Measurements from ENCODE around the gene RSPO3.

DNA sequence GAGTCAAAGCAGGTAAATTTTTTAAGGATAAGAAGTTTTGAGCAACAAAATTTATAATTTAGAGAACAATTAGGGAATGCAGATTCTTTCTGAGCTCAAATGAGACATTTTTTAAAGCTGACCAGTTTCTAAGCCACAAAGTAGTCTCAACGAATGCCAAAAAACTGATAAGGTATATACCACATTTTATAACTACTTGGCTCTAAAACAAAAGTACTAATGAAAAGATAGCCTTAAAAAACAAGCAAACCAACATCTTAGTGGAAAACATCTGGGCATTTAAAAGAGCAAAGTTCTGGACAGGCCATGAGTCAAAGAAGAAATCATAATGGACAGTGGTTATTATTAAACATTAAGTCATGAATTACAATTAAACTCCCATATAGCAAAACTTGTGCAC, 125.0 kb downstream of the RSPO3 start:
- no peak for TF ChIP-seq POLR2A (IDR thresholded peaks at IDR 0.05)
- TF ChIP-seq, protein P1, sequence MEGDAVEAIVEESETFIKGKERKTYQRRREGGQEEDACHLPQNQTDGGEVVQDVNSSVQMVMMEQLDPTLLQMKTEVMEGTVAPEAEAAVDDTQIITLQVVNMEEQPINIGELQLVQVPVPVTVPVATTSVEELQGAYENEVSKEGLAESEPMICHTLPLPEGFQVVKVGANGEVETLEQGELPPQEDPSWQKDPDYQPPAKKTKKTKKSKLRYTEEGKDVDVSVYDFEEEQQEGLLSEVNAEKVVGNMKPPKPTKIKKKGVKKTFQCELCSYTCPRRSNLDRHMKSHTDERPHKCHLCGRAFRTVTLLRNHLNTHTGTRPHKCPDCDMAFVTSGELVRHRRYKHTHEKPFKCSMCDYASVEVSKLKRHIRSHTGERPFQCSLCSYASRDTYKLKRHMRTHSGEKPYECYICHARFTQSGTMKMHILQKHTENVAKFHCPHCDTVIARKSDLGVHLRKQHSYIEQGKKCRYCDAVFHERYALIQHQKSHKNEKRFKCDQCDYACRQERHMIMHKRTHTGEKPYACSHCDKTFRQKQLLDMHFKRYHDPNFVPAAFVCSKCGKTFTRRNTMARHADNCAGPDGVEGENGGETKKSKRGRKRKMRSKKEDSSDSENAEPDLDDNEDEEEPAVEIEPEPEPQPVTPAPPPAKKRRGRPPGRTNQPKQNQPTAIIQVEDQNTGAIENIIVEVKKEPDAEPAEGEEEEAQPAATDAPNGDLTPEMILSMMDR (IDR thresholded peaks at IDR 0.05): no peak

Data from uterus (tissue), 2 donors.